NCI-H2171 (cell line): ENCODE results near the gene NAGK.

Experiments used
- DNase-seq: peaks from one replicate; lab custom pipeline; 2025; lab: John Stamatoyannopoulos, UW

The NAGK gene

DNA sequence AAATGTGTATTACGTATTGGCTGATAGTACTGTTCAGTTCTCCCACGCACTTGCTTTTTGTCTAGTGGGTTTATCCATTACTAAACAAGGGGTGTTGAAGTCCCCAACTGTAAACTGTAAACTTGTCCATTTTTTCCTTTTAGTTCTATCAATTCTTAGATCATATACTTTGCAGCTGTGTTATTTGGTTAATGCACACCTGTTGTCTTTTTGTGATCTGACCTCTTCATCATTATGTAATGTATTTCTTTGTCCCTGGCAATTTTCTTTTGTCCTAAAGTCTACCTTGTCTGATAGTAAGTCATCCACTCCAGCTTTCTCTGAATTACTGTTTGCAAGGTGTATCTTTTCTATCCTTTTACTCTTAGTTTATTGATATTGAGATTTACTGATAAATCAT is 39.6 kb downstream of the NAGK start:
- no peak for DNase-seq

- DNase-seq: no peak
Observed at GRCh38 chr2:71113843-71114242, 45.4 kb downstream of the NAGK start.

DNA sequence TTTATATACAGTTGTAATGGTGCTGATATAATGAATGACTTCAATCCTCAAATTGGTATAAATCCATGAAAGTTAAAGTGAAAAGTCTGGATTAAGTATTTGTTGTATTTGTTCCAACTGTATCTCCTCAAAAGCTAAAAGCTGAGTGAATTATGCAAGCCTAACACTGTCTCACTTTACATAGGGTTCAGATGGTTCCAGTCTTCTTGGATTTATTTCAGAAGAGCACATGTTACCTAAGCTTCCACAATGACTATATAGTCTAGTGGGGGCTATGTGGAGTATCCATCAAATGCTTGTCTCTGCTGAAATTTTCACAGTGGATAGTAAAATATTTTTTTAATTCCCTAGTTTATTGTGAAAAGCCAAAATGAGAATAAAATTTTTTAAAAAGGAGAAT is 48.6 kb downstream of the NAGK start:
- DNase-seq: no peak

DNA sequence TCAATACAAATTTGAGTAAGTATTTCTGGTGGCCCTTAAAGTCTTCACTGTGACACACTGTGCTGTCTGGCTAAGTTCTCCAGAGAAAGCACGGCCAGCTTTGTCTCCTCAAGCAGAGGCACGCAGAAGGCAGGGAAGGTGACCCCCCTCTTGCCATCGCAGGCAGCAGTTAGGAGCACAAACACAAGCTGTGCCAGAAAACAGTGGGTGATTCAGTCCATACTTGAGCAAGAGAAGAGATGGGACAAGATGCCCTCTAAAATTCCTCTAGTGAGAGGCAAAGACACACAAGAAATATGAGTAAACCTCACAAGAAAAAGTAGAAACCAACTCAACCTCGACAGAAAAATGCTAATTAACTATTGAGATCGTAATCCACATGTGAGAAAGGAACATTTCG is 51.7 kb downstream of the NAGK start:
- DNase-seq: no peak

GRCh38 chr2:71121479-71121878 is 53.0 kb downstream of the NAGK start:
- DNase-seq: no peak

- DNase-seq: no peak
Observed at GRCh38 chr2:71122387-71123298, 54.2 kb downstream of the NAGK start.

- DNase-seq: no peak
Observed at GRCh38 chr2:71125506-71126294, 57.3 kb downstream of the NAGK start.

- DNase-seq: no peak
Observed at GRCh38 chr2:71126957-71127356, 58.5 kb downstream of the NAGK start.
